ENCODE data around the gene CASP7. TPM values are rescaled to one million over a fixed set of nuclear protein-coding genes. Genes with fewer than 3 reads are reported as not detected.

CASP7 gene
- total and polyA plus RNA-seq, 12 donors, result 7.1 to 25.1 (median 17.2) TPM

DNA sequence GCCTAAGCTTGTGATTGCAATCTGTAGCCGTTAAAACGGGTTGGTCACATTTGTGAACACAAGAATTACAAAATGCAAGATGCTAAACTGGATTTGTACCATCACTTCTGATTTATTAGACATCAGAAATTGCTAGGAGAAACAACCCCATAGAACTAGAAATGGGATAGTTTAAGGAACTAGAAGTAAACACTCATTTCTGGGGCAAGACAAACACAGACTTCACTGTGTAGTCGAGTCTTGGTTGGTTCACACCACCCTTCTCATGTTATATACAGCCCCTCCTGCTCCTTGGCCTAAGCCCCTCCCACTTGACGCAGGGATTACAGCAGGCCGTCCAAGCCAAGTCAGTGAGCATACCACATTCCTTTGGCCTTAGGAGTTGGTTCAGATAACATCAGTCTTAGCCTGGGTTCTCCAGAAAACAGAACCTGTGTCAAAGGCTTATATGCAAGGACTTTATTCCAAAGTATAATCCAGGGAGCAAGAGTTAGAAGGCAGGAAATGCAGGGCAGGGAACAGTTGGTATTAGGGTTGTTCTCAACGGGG is 13.8 kb upstream of the CASP7 start:
- H3K4me3 ChIP-seq, result no peak overlapping the region
- no peaks in the 10 kb centered on the region for H3K27me3 ChIP-seq
- intact Hi-C loops (cut with DNase I), result no loop called here
- no peak overlapping the region for H3K27ac ChIP-seq
- 58 to 69% (median 67%) methylated on average over 6 of the region's 6 CpGs for WGBS, 4 donors
- H3K9me3 ChIP-seq (replicated peaks in 1 of 3), result no peaks in the 10 kb centered on the region
- DNase-seq, result peak in 1 of 7 donors; percentile 11
- TF ChIP-seq, protein P1, sequence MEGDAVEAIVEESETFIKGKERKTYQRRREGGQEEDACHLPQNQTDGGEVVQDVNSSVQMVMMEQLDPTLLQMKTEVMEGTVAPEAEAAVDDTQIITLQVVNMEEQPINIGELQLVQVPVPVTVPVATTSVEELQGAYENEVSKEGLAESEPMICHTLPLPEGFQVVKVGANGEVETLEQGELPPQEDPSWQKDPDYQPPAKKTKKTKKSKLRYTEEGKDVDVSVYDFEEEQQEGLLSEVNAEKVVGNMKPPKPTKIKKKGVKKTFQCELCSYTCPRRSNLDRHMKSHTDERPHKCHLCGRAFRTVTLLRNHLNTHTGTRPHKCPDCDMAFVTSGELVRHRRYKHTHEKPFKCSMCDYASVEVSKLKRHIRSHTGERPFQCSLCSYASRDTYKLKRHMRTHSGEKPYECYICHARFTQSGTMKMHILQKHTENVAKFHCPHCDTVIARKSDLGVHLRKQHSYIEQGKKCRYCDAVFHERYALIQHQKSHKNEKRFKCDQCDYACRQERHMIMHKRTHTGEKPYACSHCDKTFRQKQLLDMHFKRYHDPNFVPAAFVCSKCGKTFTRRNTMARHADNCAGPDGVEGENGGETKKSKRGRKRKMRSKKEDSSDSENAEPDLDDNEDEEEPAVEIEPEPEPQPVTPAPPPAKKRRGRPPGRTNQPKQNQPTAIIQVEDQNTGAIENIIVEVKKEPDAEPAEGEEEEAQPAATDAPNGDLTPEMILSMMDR (IDR thresholded peaks at IDR 0.05), result no peak
- TF ChIP-seq POLR2A (IDR thresholded peaks at IDR 0.05), result no peak
- H3K4me1 ChIP-seq (replicated peaks in 1 of 2), result no peaks in the 10 kb centered on the region
- no peaks in the 10 kb centered on the region for H3K36me3 ChIP-seq (replicated peaks in 1 of 2)

DNA sequence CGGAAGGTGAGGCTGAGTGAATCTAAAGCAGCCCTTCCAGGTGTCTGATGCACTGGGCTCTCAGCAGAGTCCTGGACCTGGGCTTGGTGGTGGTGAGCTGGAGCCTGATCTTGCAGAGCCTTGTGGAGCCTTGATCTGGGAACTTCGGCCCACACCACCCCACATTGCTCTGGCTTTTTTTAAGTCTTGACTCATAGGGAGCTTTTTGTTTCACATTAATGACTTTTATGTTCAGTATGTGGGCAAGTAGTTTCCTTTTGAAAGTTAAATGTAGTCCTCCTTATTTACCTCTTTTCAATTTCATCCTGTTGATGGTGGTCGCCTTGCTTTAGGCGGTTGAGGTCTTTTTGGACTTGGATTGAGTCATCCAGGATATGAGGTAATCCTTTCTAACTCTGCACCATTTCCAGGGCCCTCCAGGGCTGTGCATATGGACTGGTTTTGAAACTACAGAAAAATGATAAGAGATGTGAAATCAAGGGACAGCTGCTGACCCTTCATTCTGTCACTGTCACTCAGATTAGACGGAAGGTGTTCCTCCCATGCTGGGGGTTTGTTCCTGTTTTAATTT is 12.9 kb upstream of the CASP7 start:
- Histone ChIP-seq H3K9me3 (replicated peaks in 1 of 3) (no peaks in the 10 kb centered on the region), H3K27me3 (no peaks in the 10 kb centered on the region), H3K36me3 (replicated peaks in 1 of 2) (no peaks in the 10 kb centered on the region), H3K4me3 (no peak overlapping the region), H3K27ac (no peak overlapping the region), H3K4me1 (replicated peaks in 1 of 2) (no peaks in the 10 kb centered on the region)
- 43 to 79% (median 60%) methylated on average over 4 to 5 of the region's 5 CpGs for WGBS, 4 donors
- no peak for DNase-seq
- intact Hi-C loops (cut with DNase I), result no loop called here
- TF ChIP-seq, protein P1 (IDR thresholded peaks at IDR 0.05), result no peak
- no peak for TF ChIP-seq POLR2A (IDR thresholded peaks at IDR 0.05)

GRCh38 chr10:113680190-113681111 is 739 bp downstream of the CASP7 start:
- Histone ChIP-seq H3K36me3 (replicated peaks in 1 of 2) (no peaks in the 10 kb centered on the region), H3K4me3 (peak overlapping the region; percentile 85 to 100 (median 97)), H3K27me3 (no peaks in the 10 kb centered on the region), H3K27ac (peak overlapping the region; percentile 89 to 98 (median 93)), H3K4me1 (replicated peaks in 1 of 2) (peaks cover 0 to 13% of the 10 kb centered on the region in 2 donors), H3K9me3 (replicated peaks in 1 of 3) (no peaks in the 10 kb centered on the region)
- peak in 1 of 2 donors; percentile 33 for TF ChIP-seq POLR2A (IDR thresholded peaks at IDR 0.05)
- TF ChIP-seq, protein P1 (IDR thresholded peaks at IDR 0.05), result no peak
- peak; percentile 50 to 74 (median 66) for DNase-seq
- intact Hi-C loops (cut with DNase I), result no loop called here
- 1 to 10% (median 3%) methylated on average over 17 to 28 of the region's 28 CpGs for WGBS, 4 donors
